NAMALWA (cell line): ENCODE measurements around the gene HOXC11.

Experiments used
- DNase-seq: peaks from one replicate; pipeline ENCODE4 v3.0.0-alpha.2; 2015; ENCODE audit warnings: low spot score

The HOXC11 gene

GRCh38 chr12:53942467-53942997 lies 30.4 kb upstream of the HOXC11 start:
- DNase-seq, result no peak

- no peak for DNase-seq
Observed at GRCh38 chr12:53944209-53944608, 28.7 kb upstream of the HOXC11 start.

GRCh38 chr12:53944907-53945847 lies 27.7 kb upstream of the HOXC11 start:
- no peak for DNase-seq

GRCh38 chr12:53947743-53948142 lies 25.2 kb upstream of the HOXC11 start:
- no peak for DNase-seq

- no peak for DNase-seq
Observed at GRCh38 chr12:53948650-53949593, 24.0 kb upstream of the HOXC11 start.

GRCh38 chr12:53949631-53950436 lies 23.1 kb upstream of the HOXC11 start:
- no peak for DNase-seq

- peak; percentile 30 for DNase-seq
Observed at GRCh38 chr12:53950437-53950773, 22.5 kb upstream of the HOXC11 start.

- no peak for DNase-seq
Observed at GRCh38 chr12:53950789-53951576, 21.9 kb upstream of the HOXC11 start.

- DNase-seq, result no peak
Observed at GRCh38 chr12:53951577-53952334, 21.2 kb upstream of the HOXC11 start.

GRCh38 chr12:53952335-53952694 lies 20.6 kb upstream of the HOXC11 start:
- no peak for DNase-seq

GRCh38 chr12:53952871-53953734 lies 19.8 kb upstream of the HOXC11 start:
- DNase-seq, result no peak

GRCh38 chr12:53953831-53954693 lies 18.9 kb upstream of the HOXC11 start:
- DNase-seq, result no peak

- DNase-seq, result no peak
Observed at GRCh38 chr12:53954694-53955035, 18.3 kb upstream of the HOXC11 start, which contains the start of gene HOXC12. Gene HOXC12, plus strand, starts transcription at chr12:53954903. Its CDS starts 27 bp downstream, at chr12:53954930.

GRCh38 chr12:53955036-53955775 lies 17.7 kb upstream of the HOXC11 start:
- no peak for DNase-seq

GRCh38 chr12:53955776-53956250 lies 17.1 kb upstream of the HOXC11 start:
- DNase-seq, result no peak

- DNase-seq, result peak; percentile 14
Observed at GRCh38 chr12:53956251-53956887, 16.6 kb upstream of the HOXC11 start.
